K562 (cell line): ENCODE results near the gene MYG1. TPM values are rescaled to one million over a fixed set of nuclear protein-coding genes. Genes with fewer than 3 reads are reported as not detected.
A peak's percentile ranks its signal among the peaks of the same experiment; 100 is the strongest.

Experiments used
- ATAC-seq: fragments of 200-7000 bp; cut with Tn5 transposase; 3 replicates; pipeline ENCODE4 v1.9.1; 2020; ENCODE audit warnings: moderate library complexity
- BruUV-seq: library from RNA; stranded (reverse); fragments of 400-500 nt; replicated peaks from 2 replicates; lab custom pipeline; 2021; lab: Mats Ljungman, UMichigan
- CTCF ChIA-PET: fragments of 300-600 bp; formaldehyde crosslinking; extraction: SDS; loops from one replicate; lab custom pipeline; 2021; ENCODE audit warnings: low intra/inter-chr PET ratio; lab: Yijun Ruan, JAX
- POLR2A ChIA-PET: fragments of 300-600, 350-650 bp; sonication (Branson Sonifier 250); formaldehyde crosslinking; extraction: SDS; loops from one replicate; lab custom pipeline; 2021; ENCODE audit warnings: antibody characterized with exemption, inconsistent platforms; lab: Yijun Ruan, JAX
- DNase-seq, 4 experiments: peaks; one replicate each; pipeline versions ENCODE4 v3.0.0 to v3.0.0-alpha.2; 2011 to 2018; ENCODE audit warnings: low spot score in 3 of 4, mixed read lengths in 3 of 4; ENCODE audit errors: extremely low read depth in 1 of 4
- FAIRE-seq: peaks from 2 replicates; lab custom pipeline; 2011; peaks lifted over from hg19 to GRCh38; lab: Jason Lieb, UNC
- H2AFZ ChIP-seq: 2 replicates; pipeline ENCODE4 v1.6.0; 2011; ENCODE audit warnings: low read depth, low read length, control low read depth, inconsistent platforms
- H3K27ac ChIP-seq: fragments of 200-600 bp; 3 replicates; pipeline ENCODE4 v1.8.0; 2011; ENCODE audit warnings: low read depth, mild to moderate bottlenecking, control low read depth, inconsistent platforms, low read length, moderate library complexity, mixed read lengths; ENCODE audit errors: extremely low read depth
- H3K27me3 ChIP-seq, 2 experiments: fragments of 300-600 bp in 1 of 2; 2 replicates in 1 of 2; 3 replicates in 1 of 2; pipeline versions ENCODE4 v1.6.0 to v1.8.0; 2011; ENCODE audit warnings: inconsistent platforms in 2 of 2, low read length in 2 of 2, mild to moderate bottlenecking in 1 of 2, mixed read lengths in 1 of 2, moderate library complexity in 1 of 2; ENCODE audit not compliant: control insufficient read depth in 2 of 2, insufficient read depth in 2 of 2
- H3K36me3 ChIP-seq: fragments of 300-600 bp; 3 replicates; pipeline ENCODE4 v1.8.0; 2011; ENCODE audit warnings: mild to moderate bottlenecking, low read length, inconsistent platforms; ENCODE audit not compliant: control insufficient read depth, insufficient read depth
- H3K4me1 ChIP-seq, 2 experiments: fragments of 200-600 bp in 1 of 2; replicated peaks in 1 of 2; 2 replicates in 1 of 2; 3 replicates in 1 of 2; pipeline versions ENCODE4 v1.5.1 to v1.8.0; 2011; ENCODE audit warnings: inconsistent platforms in 2 of 2, low read length in 2 of 2, mild to moderate bottlenecking in 1 of 2, mixed read lengths in 1 of 2, moderate library complexity in 1 of 2; ENCODE audit not compliant: control insufficient read depth in 2 of 2, insufficient read depth in 2 of 2
- H3K4me2 ChIP-seq: 2 replicates; pipeline ENCODE4 v1.6.1; 2011; ENCODE audit warnings: low read length, control low read depth, inconsistent platforms, mixed read lengths; ENCODE audit not compliant: insufficient read depth
- H3K4me3 ChIP-seq: fragments of 200-600 bp; sonication (generic), shearing (Covaris generic); 2 replicates; pipeline ENCODE4 v1.5.1; 2016; ENCODE audit warnings: control low read depth, inconsistent platforms
- H3K79me2 ChIP-seq: fragments of 200-600 bp; 3 replicates; pipeline ENCODE4 v1.8.0; 2011; ENCODE audit warnings: low read length, inconsistent platforms; ENCODE audit not compliant: control insufficient read depth, insufficient read depth
- H3K9ac ChIP-seq, 2 experiments: 2 replicates each; pipeline versions ENCODE4 v1.6.0 to v1.6.1; 2011; ENCODE audit warnings: low read depth in 2 of 2, low read length in 2 of 2, control low read depth in 1 of 2, inconsistent platforms in 1 of 2, mild to moderate bottlenecking in 1 of 2, mixed read lengths in 1 of 2; ENCODE audit not compliant: insufficient read depth in 1 of 2
- H3K9me1 ChIP-seq: one replicate; pipeline ENCODE4 v1.6.0; 2011; ENCODE audit warnings: inconsistent platforms, mild to moderate bottlenecking, low read length, moderate library complexity; ENCODE audit not compliant: control insufficient read depth, insufficient read depth
- H3K9me3 ChIP-seq: replicated peaks from 2 replicates; pipeline ENCODE4 v1.5.1; 2011; ENCODE audit warnings: low read depth, low read length, inconsistent platforms; ENCODE audit not compliant: control insufficient read depth, insufficient read depth
- H4K20me1 ChIP-seq: replicated peaks from 2 replicates; pipeline ENCODE4 v1.6.1; 2011; ENCODE audit warnings: low read length, inconsistent platforms, mixed read lengths; ENCODE audit not compliant: control insufficient read depth, insufficient read depth
- FOXA1 ChIP-seq: fragments of 450-650 bp; IDR thresholded peaks from 2 replicates; pipeline ENCODE4 v1.6.1; 2016; ENCODE audit warnings: mild to moderate bottlenecking, borderline replicate concordance
- ILF3 ChIP-seq: fragments of 450-650 bp; IDR thresholded peaks from 2 replicates; pipeline ENCODE4 v1.6.1; 2018; ENCODE audit warnings: antibody characterized with exemption, mild to moderate bottlenecking, moderate library complexity, borderline replicate concordance
- MCM2 ChIP-seq: fragments of 450-650 bp; IDR thresholded peaks from 2 replicates; pipeline ENCODE4 v1.6.1; 2017; ENCODE audit warnings: low read depth, mild to moderate bottlenecking
- POLR2AphosphoS5 ChIP-seq: IDR thresholded peaks from 2 replicates; pipeline ENCODE4 v1.6.1; 2011; ENCODE audit warnings: mild to moderate bottlenecking, low read depth, low read length, moderate library complexity; ENCODE audit not compliant: control insufficient read depth, insufficient read depth
- RHOXF2B ChIP-seq: fragments of 250-450 bp; sonication (Bioruptor Pico); conservative IDR thresholded peaks from 2 replicates; pipeline ENCODE4 v1.5.1; 2021
- SIN3A ChIP-seq, 2 experiments: fragments of 150-350 bp in 1 of 2; IDR thresholded peaks; 2 replicates each; pipeline ENCODE4 v1.6.1; 2011 to 2016; ENCODE audit warnings: borderline replicate concordance in 2 of 2, low read depth in 2 of 2, low read length in 2 of 2, mild to moderate bottlenecking in 2 of 2, moderate library complexity in 2 of 2; ENCODE audit not compliant: control insufficient read depth in 1 of 2
- SMARCC2 ChIP-seq: fragments of 450-650 bp; IDR thresholded peaks from 2 replicates; pipeline ENCODE4 v1.6.1; 2017; ENCODE audit warnings: antibody characterized with exemption, moderate library complexity, mild to moderate bottlenecking, low read depth
- WGBS: fragments of 100-300 bp; shearing (Covaris generic); methylation state at CpG from one replicate; pipeline ENCODE4 v1.1.6; 2016; ENCODE audit warnings: low coverage, mixed read lengths; ENCODE audit not compliant: insufficient coverage; ENCODE audit errors: missing lambda C conversion rate; 5-methylcytosine and 5-hydroxymethylcytosine counted together
- in situ Hi-C: fragments of 300-500 bp; cut with MboI; formaldehyde crosslinking; loops from 4 replicates; pipeline ENCODE4 v1.15.0; 2018; ENCODE audit warnings: inconsistent platforms, mixed read lengths
- intact Hi-C: fragments of 100-400 bp; cut with micrococcal nuclease; formaldehyde crosslinking; loops from 2 replicates; pipeline ENCODE4 v1.14.2; 2022
- polyA plus RNA-seq, 8 experiments: library from polyadenylated mRNA; depleted of rRNA in 4 of 8; stranded (reverse) in 5 of 8; unstranded in 3 of 8; fragments of >200 nt; fragmentation: Nextera tagmentation in 2 of 8; fragmentation: Illumina TruSeq in 1 of 8; extraction: Ambion mirVana in 2 of 8; extraction: Trizol in 1 of 8; gene quantifications; 2 replicates each; pipeline versions ENCODE4 v1.2.1 to v1.2.3, GENCODE V29; 2011 to 2014; ENCODE audit warnings: inconsistent platforms in 1 of 8, missing spikeins in 1 of 8
- total RNA-seq, 7 experiments: library from RNA; depleted of rRNA in 6 of 7; stranded (reverse); fragments of >200 nt in 6 of 7; fragmentation: Illumina TruSeq in 2 of 7; extraction: Trizol in 2 of 7; gene quantifications; 2 replicates each; pipeline versions ENCODE4 v1.2.1 to v1.2.3, GENCODE V29; 2011 to 2021; ENCODE audit warnings: low replicate concordance in 1 of 7
- TF ChIP-seq, protein P1 (sequence below): fragments of 200-400 bp; formaldehyde crosslinking; IDR thresholded peaks from 2 replicates; pipeline ENCODE4 v1.6.1; 2017; ENCODE audit warnings: mild to moderate bottlenecking, low read depth, low read length, moderate library complexity
- TF ChIP-seq, protein P2 (sequence below): fragments of 450-650 bp; formaldehyde crosslinking; conservative IDR thresholded peaks from 2 replicates; pipeline ENCODE4 v1.4.0; 2022; ENCODE audit warnings: mild to moderate bottlenecking, missing genetic modification characterization
- TF ChIP-seq, protein P3 (sequence below): sonication (generic); formaldehyde crosslinking; IDR thresholded peaks from 2 replicates; pipeline ENCODE4 v1.8.0; 2022; ENCODE audit warnings: mild to moderate bottlenecking, missing genetic modification reagents
- TF ChIP-seq, protein P4 (sequence below): fragments of 250-450 bp; sonication (Bioruptor Pico); IDR thresholded peaks from 2 replicates; pipeline ENCODE4 v1.4.0; 2020; ENCODE audit warnings: mild to moderate bottlenecking, moderate library complexity

MYG1 gene
- total and polyA plus RNA-seq, 9 of the 15 experiments (the other 6 are each of a cell fraction or from before 2014, with no cell fraction given), result 0.45 to 5.6 (median 2.1) TPM

- TF ChIP-seq, protein P1, sequence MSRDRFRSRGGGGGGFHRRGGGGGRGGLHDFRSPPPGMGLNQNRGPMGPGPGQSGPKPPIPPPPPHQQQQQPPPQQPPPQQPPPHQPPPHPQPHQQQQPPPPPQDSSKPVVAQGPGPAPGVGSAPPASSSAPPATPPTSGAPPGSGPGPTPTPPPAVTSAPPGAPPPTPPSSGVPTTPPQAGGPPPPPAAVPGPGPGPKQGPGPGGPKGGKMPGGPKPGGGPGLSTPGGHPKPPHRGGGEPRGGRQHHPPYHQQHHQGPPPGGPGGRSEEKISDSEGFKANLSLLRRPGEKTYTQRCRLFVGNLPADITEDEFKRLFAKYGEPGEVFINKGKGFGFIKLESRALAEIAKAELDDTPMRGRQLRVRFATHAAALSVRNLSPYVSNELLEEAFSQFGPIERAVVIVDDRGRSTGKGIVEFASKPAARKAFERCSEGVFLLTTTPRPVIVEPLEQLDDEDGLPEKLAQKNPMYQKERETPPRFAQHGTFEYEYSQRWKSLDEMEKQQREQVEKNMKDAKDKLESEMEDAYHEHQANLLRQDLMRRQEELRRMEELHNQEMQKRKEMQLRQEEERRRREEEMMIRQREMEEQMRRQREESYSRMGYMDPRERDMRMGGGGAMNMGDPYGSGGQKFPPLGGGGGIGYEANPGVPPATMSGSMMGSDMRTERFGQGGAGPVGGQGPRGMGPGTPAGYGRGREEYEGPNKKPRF, result no peak
Observed at GRCh38 chr12:53345486-53346188, 46.1 kb downstream of the MYG1 start (continued).

GRCh38 chr12:53346491-53346890, 47.0 kb downstream of the MYG1 start:
- Histone ChIP-seq H3K36me3 (no peaks in the 10 kb centered on the region), H3K9me3 (no peaks in the 10 kb centered on the region), H4K20me1 (no peaks in the 10 kb centered on the region), H3K4me3 (no peak overlapping the region), H3K27me3 (no peaks in the 10 kb centered on the region), H3K4me1 (peaks cover 4 to 17% of the 10 kb centered on the region in 2 experiments; a peak in 3 of 5 replicates), H3K9ac (no peak overlapping the region), H2AFZ (peak overlapping the region; percentile 35), H3K9me1 (no peaks in the 10 kb centered on the region), H3K4me2 (no peak overlapping the region), H3K27ac (no peak overlapping the region), H3K79me2 (no peaks in the 10 kb centered on the region)
- in situ Hi-C loops (no loop called here), intact Hi-C loops (no loop called here)
- CTCF ChIA-PET, result interaction anchor here (0.6 kb wide), 1 partner anchor 43 kb away, joined by 3 read pairs; no protein-coding TSS in a partner anchor
- no peak for ATAC-seq
- BruUV-seq, result no TSS peak
- POLR2A ChIA-PET, result interaction anchor here (0.6 to 2.1 kb wide), 4 partner anchors 25 to 161 kb away, joined by 3 to 8 read pairs (median 4); partner anchors contain the start of genes AAAS and MYG1
- DNase-seq, result no peak
- WGBS, result 29% methylated on average over 1 of the region's 1 CpG
- FAIRE-seq, result no peak
- TF ChIP-seq, protein P2, sequence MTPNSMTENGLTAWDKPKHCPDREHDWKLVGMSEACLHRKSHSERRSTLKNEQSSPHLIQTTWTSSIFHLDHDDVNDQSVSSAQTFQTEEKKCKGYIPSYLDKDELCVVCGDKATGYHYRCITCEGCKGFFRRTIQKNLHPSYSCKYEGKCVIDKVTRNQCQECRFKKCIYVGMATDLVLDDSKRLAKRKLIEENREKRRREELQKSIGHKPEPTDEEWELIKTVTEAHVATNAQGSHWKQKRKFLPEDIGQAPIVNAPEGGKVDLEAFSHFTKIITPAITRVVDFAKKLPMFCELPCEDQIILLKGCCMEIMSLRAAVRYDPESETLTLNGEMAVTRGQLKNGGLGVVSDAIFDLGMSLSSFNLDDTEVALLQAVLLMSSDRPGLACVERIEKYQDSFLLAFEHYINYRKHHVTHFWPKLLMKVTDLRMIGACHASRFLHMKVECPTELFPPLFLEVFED (CRISPR knock-in tag), result no peak
- TF ChIP-seq POLR2AphosphoS5 (no peak), SMARCC2 (no peak), MCM2 (no peak), FOXA1 (no peak), SIN3A (IDR thresholded peaks at IDR 0.05; ENCODE audit: borderline replicate concordance in 2 of 2, control insufficient read depth in 1 of 2, low read depth in 2 of 2, low read length in 2 of 2) (no peak), RHOXF2B (CRISPR knock-in tag) (no peak), ILF3 (no peak)
- TF ChIP-seq, protein P3, sequence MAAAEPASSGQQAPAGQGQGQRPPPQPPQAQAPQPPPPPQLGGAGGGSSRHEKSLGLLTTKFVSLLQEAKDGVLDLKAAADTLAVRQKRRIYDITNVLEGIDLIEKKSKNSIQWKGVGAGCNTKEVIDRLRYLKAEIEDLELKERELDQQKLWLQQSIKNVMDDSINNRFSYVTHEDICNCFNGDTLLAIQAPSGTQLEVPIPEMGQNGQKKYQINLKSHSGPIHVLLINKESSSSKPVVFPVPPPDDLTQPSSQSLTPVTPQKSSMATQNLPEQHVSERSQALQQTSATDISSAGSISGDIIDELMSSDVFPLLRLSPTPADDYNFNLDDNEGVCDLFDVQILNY (CRISPR knock-in tag), result no peak
- TF ChIP-seq, protein P4, sequence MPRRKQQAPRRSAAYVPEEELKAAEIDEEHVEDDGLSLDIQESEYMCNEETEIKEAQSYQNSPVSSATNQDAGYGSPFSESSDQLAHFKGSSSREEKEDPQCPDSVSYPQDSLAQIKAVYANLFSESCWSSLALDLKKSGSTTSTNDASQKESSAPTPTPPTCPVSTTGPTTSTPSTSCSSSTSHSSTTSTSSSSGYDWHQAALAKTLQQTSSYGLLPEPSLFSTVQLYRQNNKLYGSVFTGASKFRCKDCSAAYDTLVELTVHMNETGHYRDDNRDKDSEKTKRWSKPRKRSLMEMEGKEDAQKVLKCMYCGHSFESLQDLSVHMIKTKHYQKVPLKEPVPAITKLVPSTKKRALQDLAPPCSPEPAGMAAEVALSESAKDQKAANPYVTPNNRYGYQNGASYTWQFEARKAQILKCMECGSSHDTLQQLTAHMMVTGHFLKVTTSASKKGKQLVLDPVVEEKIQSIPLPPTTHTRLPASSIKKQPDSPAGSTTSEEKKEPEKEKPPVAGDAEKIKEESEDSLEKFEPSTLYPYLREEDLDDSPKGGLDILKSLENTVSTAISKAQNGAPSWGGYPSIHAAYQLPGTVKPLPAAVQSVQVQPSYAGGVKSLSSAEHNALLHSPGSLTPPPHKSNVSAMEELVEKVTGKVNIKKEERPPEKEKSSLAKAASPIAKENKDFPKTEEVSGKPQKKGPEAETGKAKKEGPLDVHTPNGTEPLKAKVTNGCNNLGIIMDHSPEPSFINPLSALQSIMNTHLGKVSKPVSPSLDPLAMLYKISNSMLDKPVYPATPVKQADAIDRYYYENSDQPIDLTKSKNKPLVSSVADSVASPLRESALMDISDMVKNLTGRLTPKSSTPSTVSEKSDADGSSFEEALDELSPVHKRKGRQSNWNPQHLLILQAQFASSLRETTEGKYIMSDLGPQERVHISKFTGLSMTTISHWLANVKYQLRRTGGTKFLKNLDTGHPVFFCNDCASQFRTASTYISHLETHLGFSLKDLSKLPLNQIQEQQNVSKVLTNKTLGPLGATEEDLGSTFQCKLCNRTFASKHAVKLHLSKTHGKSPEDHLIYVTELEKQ (CRISPR knock-in tag), result no peak
